HL-60/S4 treated with retinoic acid at 250 ng/mL for 4 days and 3 days (cell line): ENCODE data around the gene RFT1.

Experiments used
- in situ Hi-C: fragments of 300-500 bp; cut with MboI; formaldehyde crosslinking; loops from 2 replicates; pipeline ENCODE4 v1.7.0; 2022; ENCODE audit warnings: low sequenced_read_pairs

The RFT1 gene

GRCh38 chr3:53042651-53043050 is 87.6 kb downstream of the RFT1 start:
- in situ Hi-C loops: no loop called here

GRCh38 chr3:53040351-53040820 is 89.8 kb downstream of the RFT1 start:
- in situ Hi-C loops: no loop called here

GRCh38 chr3:53039376-53039752 is 90.9 kb downstream of the RFT1 start:
- in situ Hi-C loops: no loop called here

- in situ Hi-C loops: no loop called here
Measured at GRCh38 chr3:53038679-53039375, 91.4 kb downstream of the RFT1 start.
